H9 (cell line): ENCODE data around the gene HRH1. TPM values are rescaled to one million over a fixed set of nuclear protein-coding genes. Genes with fewer than 3 reads are reported as not detected.

Experiments
- DNase-seq: peaks from one replicate; pipeline ENCODE4 v3.0.0-alpha.2; 2017
- H2AFZ ChIP-seq: one replicate; pipeline ENCODE4 v1.6.1; 2013; ENCODE audit warnings: mild to moderate bottlenecking, low read length, control low read depth, moderate library complexity
- H2AK5ac ChIP-seq: 2 replicates; pipeline ENCODE4 v1.6.1; 2013; ENCODE audit warnings: low read length, control low read depth, mixed read lengths; ENCODE audit not compliant: insufficient read length
- H2BK120ac ChIP-seq: one replicate; pipeline ENCODE4 v1.6.1; 2013; ENCODE audit warnings: low read depth, mild to moderate bottlenecking, low read length, control low read depth, inconsistent platforms; ENCODE audit not compliant: poor library complexity, severe bottlenecking
- H2BK12ac ChIP-seq: 2 replicates; pipeline ENCODE4 v1.6.1; 2013; ENCODE audit warnings: low read length, control low read depth, mixed read lengths, low read depth; ENCODE audit not compliant: insufficient read length
- H2BK15ac ChIP-seq: 2 replicates; pipeline ENCODE4 v1.6.1; 2013; ENCODE audit warnings: low read depth, low read length, control low read depth
- H2BK20ac ChIP-seq: one replicate; pipeline ENCODE4 v1.6.1; 2013; ENCODE audit warnings: low read depth, mild to moderate bottlenecking, low read length, control low read depth, inconsistent platforms; ENCODE audit not compliant: poor library complexity, severe bottlenecking
- H2BK5ac ChIP-seq: 2 replicates; pipeline ENCODE4 v1.6.1; 2013; ENCODE audit warnings: low read length, control low read depth, mixed read lengths; ENCODE audit not compliant: insufficient read length
- H3K14ac ChIP-seq: 2 replicates; pipeline ENCODE4 v1.6.1; 2013; ENCODE audit warnings: low read length, control low read depth; ENCODE audit not compliant: insufficient read depth
- H3K18ac ChIP-seq: 2 replicates; pipeline ENCODE4 v1.6.1; 2013; ENCODE audit warnings: low read depth, mild to moderate bottlenecking, mixed read lengths, low read length, control low read depth; ENCODE audit not compliant: insufficient read length
- H3K23ac ChIP-seq: 2 replicates; pipeline ENCODE4 v1.6.1; 2013; ENCODE audit warnings: low read length, control low read depth, mixed read lengths, low read depth; ENCODE audit not compliant: insufficient read length
- H3K23me2 ChIP-seq: 2 replicates; pipeline ENCODE4 v1.6.1; 2013; ENCODE audit warnings: low read depth, mild to moderate bottlenecking, mixed read lengths, low read length, control low read depth; ENCODE audit not compliant: insufficient read length, poor library complexity, severe bottlenecking
- H3K27ac ChIP-seq: 2 replicates; pipeline ENCODE4 v1.5.1; 2013; ENCODE audit warnings: low read length, control low read depth, mixed read lengths, low read depth; ENCODE audit not compliant: insufficient read length
- H3K27me3 ChIP-seq: 2 replicates; pipeline ENCODE4 v1.6.1; 2013; ENCODE audit warnings: low read length, control low read depth, inconsistent platforms; ENCODE audit not compliant: insufficient read depth
- H3K4ac ChIP-seq: 2 replicates; pipeline ENCODE4 v1.6.1; 2013; ENCODE audit warnings: low read depth, mild to moderate bottlenecking, control low read depth, inconsistent platforms, low read length, moderate library complexity
- H3K4me1 ChIP-seq: 2 replicates; pipeline ENCODE4 v1.6.1; 2013; ENCODE audit warnings: low read length, control low read depth, inconsistent platforms; ENCODE audit not compliant: insufficient read depth
- H3K4me2 ChIP-seq: 2 replicates; pipeline ENCODE4 v1.6.1; 2013; ENCODE audit warnings: low read length, control low read depth, mixed read lengths; ENCODE audit not compliant: insufficient read length, insufficient read depth
- H3K56ac ChIP-seq: 2 replicates; pipeline ENCODE4 v1.6.1; 2013; ENCODE audit warnings: low read depth, mild to moderate bottlenecking, mixed read lengths, low read length, control low read depth; ENCODE audit not compliant: insufficient read length
- H3K79me1 ChIP-seq: 2 replicates; pipeline ENCODE4 v1.6.1; 2013; ENCODE audit warnings: low read depth, mild to moderate bottlenecking, moderate library complexity, low read length, control low read depth, inconsistent platforms; ENCODE audit not compliant: insufficient read depth, poor library complexity, severe bottlenecking
- H3K79me2 ChIP-seq: 2 replicates; pipeline ENCODE4 v1.6.1; 2013; ENCODE audit warnings: low read length, control low read depth, inconsistent platforms; ENCODE audit not compliant: insufficient read depth
- H3K9ac ChIP-seq: 2 replicates; pipeline ENCODE4 v1.6.1; 2013; ENCODE audit warnings: low read length, control low read depth, mixed read lengths; ENCODE audit not compliant: insufficient read length; ENCODE audit errors: extremely low read depth
- H3K9me3 ChIP-seq: one replicate; pipeline ENCODE4 v1.6.1; 2013; ENCODE audit warnings: low read depth, low read length, inconsistent platforms; ENCODE audit not compliant: control insufficient read depth
- H3T11ph ChIP-seq: one replicate; pipeline ENCODE4 v1.6.1; 2013; ENCODE audit warnings: mild to moderate bottlenecking, low read length, control low read depth, inconsistent platforms
- H4K20me1 ChIP-seq: one replicate; pipeline ENCODE4 v1.6.1; 2013; ENCODE audit not compliant: control insufficient read depth, insufficient read length, insufficient read depth
- H4K5ac ChIP-seq: 2 replicates; pipeline ENCODE4 v1.6.1; 2013; ENCODE audit warnings: low read depth, mild to moderate bottlenecking, mixed read lengths, low read length, control low read depth; ENCODE audit not compliant: insufficient read length
- H4K8ac ChIP-seq: replicated peaks from 2 replicates; pipeline ENCODE4 v1.6.1; 2013; ENCODE audit warnings: low read length, control low read depth, mixed read lengths, low read depth; ENCODE audit not compliant: insufficient read length
- H4K91ac ChIP-seq: 2 replicates; pipeline ENCODE4 v1.6.1; 2013; ENCODE audit warnings: low read depth, mild to moderate bottlenecking, moderate library complexity, mixed read lengths, low read length, control low read depth; ENCODE audit not compliant: insufficient read length
- H3K27ac Mint-ChIP-seq, 3 experiments: 2 replicates in 2 of 3; 3 replicates in 1 of 3; pipeline ENCODE4 v1.8.0; 2020 to 2021; ENCODE audit warnings: mixed read lengths in 3 of 3, mild to moderate bottlenecking in 1 of 3, moderate library complexity in 1 of 3
- H3K27me3 Mint-ChIP-seq: 2 replicates; pipeline ENCODE4 v1.8.0; 2021; ENCODE audit warnings: low read depth, mild to moderate bottlenecking, moderate library complexity, mixed read lengths
- H3K36me3 Mint-ChIP-seq, 3 experiments: 2 replicates in 2 of 3; 3 replicates in 1 of 3; pipeline ENCODE4 v1.8.0; 2020 to 2021; ENCODE audit warnings: low read depth in 3 of 3, mixed read lengths in 3 of 3; ENCODE audit not compliant: insufficient read depth in 1 of 3
- H3K4me1 Mint-ChIP-seq, 2 experiments: 2 replicates each; pipeline ENCODE4 v1.8.0; 2020; ENCODE audit warnings: mixed read lengths in 2 of 2
- H3K4me3 Mint-ChIP-seq, 2 experiments: 2 replicates in 1 of 2; 3 replicates in 1 of 2; pipeline ENCODE4 v1.8.0; 2020 to 2021; ENCODE audit warnings: mild to moderate bottlenecking in 2 of 2, mixed read lengths in 2 of 2, moderate library complexity in 1 of 2
- H3K9me3 Mint-ChIP-seq, 2 experiments: 2 replicates in 1 of 2; 3 replicates in 1 of 2; pipeline ENCODE4 v1.8.0; 2020; ENCODE audit warnings: mild to moderate bottlenecking in 2 of 2, mixed read lengths in 2 of 2, moderate library complexity in 1 of 2
- WGBS: extraction: QIAGEN DNeasy Blood & Tissue Kit; methylation state at CpG from one replicate; pipeline ENCODE4 v1.1.7; 2013; ENCODE audit warnings: missing lambda C conversion rate, low lambda C conversion rate, mixed read lengths; ENCODE audit not compliant: insufficient read length; ENCODE audit errors: extremely low coverage; 5-methylcytosine and 5-hydroxymethylcytosine counted together
- total RNA-seq: library from RNA; stranded (reverse); gene quantifications from 2 replicates; pipeline ENCODE4 v1.2.1, GENCODE V29; 2021
- TF ChIP-seq, protein P1 (sequence below): fragments of 200-600 bp; sonication (generic); conservative IDR thresholded peaks from 3 replicates; pipeline ENCODE4 v1.8.0; 2021; ENCODE audit warnings: antibody characterized with exemption, mild to moderate bottlenecking

The HRH1 gene
- total RNA-seq, 1 experiment from 2014 or later, result 0.74 TPM

DNA sequence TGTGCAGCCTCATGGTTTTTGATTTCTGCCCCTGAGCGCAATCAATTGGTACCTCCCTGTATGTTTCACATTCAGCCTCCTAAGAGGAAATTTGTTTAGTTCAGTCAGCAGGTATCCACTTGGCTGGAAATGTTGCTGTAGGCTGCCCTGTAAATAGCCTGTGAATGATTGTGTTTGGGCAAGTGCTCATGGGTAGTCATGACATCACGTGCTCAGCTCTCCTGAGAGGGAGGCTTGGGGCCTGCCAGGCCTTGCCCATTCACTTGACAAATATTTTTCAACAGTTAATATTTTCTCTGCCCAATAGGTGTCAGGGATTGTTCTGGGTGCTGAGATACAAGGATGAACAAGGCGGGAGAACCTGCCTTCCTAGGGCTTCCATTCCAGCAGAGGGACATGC lies 13.3 kb downstream of the HRH1 start:
- no peak for DNase-seq
- no peaks in the 10 kb centered on the region for H3K79me2 ChIP-seq
- H3K4me1 Mint-ChIP-seq, result peaks cover 8 to 9% of the 10 kb centered on the region in 2 experiments
- TF ChIP-seq, protein P1, sequence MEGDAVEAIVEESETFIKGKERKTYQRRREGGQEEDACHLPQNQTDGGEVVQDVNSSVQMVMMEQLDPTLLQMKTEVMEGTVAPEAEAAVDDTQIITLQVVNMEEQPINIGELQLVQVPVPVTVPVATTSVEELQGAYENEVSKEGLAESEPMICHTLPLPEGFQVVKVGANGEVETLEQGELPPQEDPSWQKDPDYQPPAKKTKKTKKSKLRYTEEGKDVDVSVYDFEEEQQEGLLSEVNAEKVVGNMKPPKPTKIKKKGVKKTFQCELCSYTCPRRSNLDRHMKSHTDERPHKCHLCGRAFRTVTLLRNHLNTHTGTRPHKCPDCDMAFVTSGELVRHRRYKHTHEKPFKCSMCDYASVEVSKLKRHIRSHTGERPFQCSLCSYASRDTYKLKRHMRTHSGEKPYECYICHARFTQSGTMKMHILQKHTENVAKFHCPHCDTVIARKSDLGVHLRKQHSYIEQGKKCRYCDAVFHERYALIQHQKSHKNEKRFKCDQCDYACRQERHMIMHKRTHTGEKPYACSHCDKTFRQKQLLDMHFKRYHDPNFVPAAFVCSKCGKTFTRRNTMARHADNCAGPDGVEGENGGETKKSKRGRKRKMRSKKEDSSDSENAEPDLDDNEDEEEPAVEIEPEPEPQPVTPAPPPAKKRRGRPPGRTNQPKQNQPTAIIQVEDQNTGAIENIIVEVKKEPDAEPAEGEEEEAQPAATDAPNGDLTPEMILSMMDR, result no peak
- no peaks in the 10 kb centered on the region for H3K79me1 ChIP-seq
- no peaks in the 10 kb centered on the region for H3K27me3 ChIP-seq
- no peak overlapping the region for H3K4me3 Mint-ChIP-seq
- H2BK15ac ChIP-seq, result no peak overlapping the region
- no peak overlapping the region for H2BK120ac ChIP-seq
- H3K36me3 Mint-ChIP-seq, result no peaks in the 10 kb centered on the region
- H3K9me3 ChIP-seq, result no peaks in the 10 kb centered on the region
- no peak overlapping the region for H3K27ac Mint-ChIP-seq
- no peak overlapping the region for H2BK5ac ChIP-seq
- no peak overlapping the region for H4K8ac ChIP-seq
- H3K56ac ChIP-seq, result no peak overlapping the region
- no peaks in the 10 kb centered on the region for H3K23me2 ChIP-seq
- no peak overlapping the region for H4K91ac ChIP-seq
- H4K5ac ChIP-seq, result no peak overlapping the region
- no peaks in the 10 kb centered on the region for H3K4me1 ChIP-seq
- H3K27me3 Mint-ChIP-seq, result peaks cover 5% of the 10 kb centered on the region
- no peak overlapping the region for H3K23ac ChIP-seq
- H2BK20ac ChIP-seq, result no peak overlapping the region
- no peak overlapping the region for H2AK5ac ChIP-seq
- H3K9me3 Mint-ChIP-seq, result no peaks in the 10 kb centered on the region
- no peak overlapping the region for H2AFZ ChIP-seq
- no peak overlapping the region for H3T11ph ChIP-seq
- H3K27ac ChIP-seq, result no peak overlapping the region
- no peak overlapping the region for H3K9ac ChIP-seq
- no CpG with 5 or more reads among the region's 3 CpGs for WGBS
- no peak overlapping the region for H3K18ac ChIP-seq
- no peak overlapping the region for H2BK12ac ChIP-seq
- H4K20me1 ChIP-seq, result peaks cover 2% of the 10 kb centered on the region
- H3K4ac ChIP-seq, result no peak overlapping the region
- H3K14ac ChIP-seq, result no peak overlapping the region
- H3K4me2 ChIP-seq, result no peak overlapping the region
